Esophagus squamous epithelium (tissue), 5 donors: ENCODE results near the gene SLC7A7. TPM values are rescaled to one million over a fixed set of nuclear protein-coding genes. Genes with fewer than 3 reads are reported as not detected.

Experiments used
- DNase-seq: peaks from one replicate; lab custom pipeline; 2025; lab: John Stamatoyannopoulos, UW
- H3K27ac ChIP-seq, 4 donors: fragments of 200-600 bp; sonication (generic); one replicate each; pipeline ENCODE4 v1.5.1; 2016 to 2019; ENCODE audit warnings: mild to moderate bottlenecking in 1 of 4
- H3K27me3 ChIP-seq, 4 donors: fragments of 200-600 bp; sonication (generic); 1 replicate in 3 of 4; 2 replicates in 1 of 4; pipeline versions ENCODE4 v1.5.1 to v1.6.0; 2017 to 2021; ENCODE audit warnings: antibody characterized with exemption in 1 of 4
- H3K36me3 ChIP-seq, 3 donors: fragments of 200-600 bp; sonication (generic); one replicate each; pipeline ENCODE4 v1.5.1; 2016 to 2019
- H3K4me1 ChIP-seq, 3 donors: fragments of 200-600 bp; sonication (generic); one replicate each; pipeline ENCODE4 v1.5.1; 2017 to 2019
- H3K4me3 ChIP-seq, 4 donors: fragments of 200-600 bp; sonication (generic); 1 replicate in 3 of 4; 2 replicates in 1 of 4; pipeline ENCODE4 v1.5.1; 2016 to 2019; ENCODE audit warnings: mild to moderate bottlenecking in 2 of 4, moderate library complexity in 1 of 4
- H3K9me3 ChIP-seq, 3 donors: fragments of 200-600 bp; sonication (generic); one replicate each; pipeline ENCODE4 v1.5.1; 2016 to 2019
- CTCF ChIP-seq, 6 experiments: fragments of 450-650 bp in 4 of 6; fragments of 200-600 bp in 2 of 6; sonication (generic) in 2 of 6; IDR thresholded peaks; one replicate each; pipeline ENCODE4 v1.5.1; 2016 to 2019; ENCODE audit warnings: antibody characterized with exemption in 6 of 6, mild to moderate bottlenecking in 4 of 6, moderate library complexity in 4 of 6
- POLR2A ChIP-seq, 4 donors: fragments of 450-650 bp; IDR thresholded peaks; one replicate each; pipeline ENCODE4 v1.6.1; 2017; ENCODE audit warnings: antibody characterized with exemption in 4 of 4, mild to moderate bottlenecking in 4 of 4, moderate library complexity in 3 of 4
- WGBS, 2 donors: methylation state at CpG; one replicate each; pipeline ENCODE4 v1.1.5; 2018; 5-methylcytosine and 5-hydroxymethylcytosine counted together
- intact Hi-C: fragments of 100-400 bp; cut with DNase I; formaldehyde crosslinking; loops from one replicate; pipeline ENCODE4 v1.15.0; 2022
- total RNA-seq, 4 donors: library from RNA; depleted of rRNA; stranded (reverse); fragments of >200 nt; gene quantifications; one replicate each; pipeline ENCODE4 v1.1.0, GENCODE V29; 2016
- donor health status: DM: yes; HTN: yes; CAD: no.

Gene SLC7A7
- total RNA-seq, 4 donors from 2014 or later: 2.5 to 12.6 (median 7.8) TPM; not detected in 1

- H3K27me3 ChIP-seq: no peaks in the 10 kb centered on the region
- TF ChIP-seq POLR2A (IDR thresholded peaks at IDR 0.05): no peak
- no peak for TF ChIP-seq CTCF (IDR thresholded peaks at IDR 0.05)
- peak overlapping the region; percentile 52 to 92 (median 88) for H3K27ac ChIP-seq
- 67 to 72% methylated on average over 9 to 10 of the region's 11 CpGs for WGBS, 2 donors
- no peak for DNase-seq
- intact Hi-C loops: loop anchor here (10.0 kb wide), 1 partner anchor 272 kb away; no protein-coding TSS in a partner anchor
- H3K4me1 ChIP-seq: peaks cover 55 to 96% (median 66%) of the 10 kb centered on the region in 3 donors
- peaks cover 36 to 55% (median 50%) of the 10 kb centered on the region in 3 donors for H3K36me3 ChIP-seq
- no peaks in the 10 kb centered on the region for H3K9me3 ChIP-seq
- H3K4me3 ChIP-seq: no peak overlapping the region
Measured at GRCh38 chr14:22846811-22847307, 31.6 kb upstream of the SLC7A7 start.

- intact Hi-C loops: loop anchor here (10.0 kb wide), 1 partner anchor 271 kb away; no protein-coding TSS in a partner anchor
- DNase-seq: no peak
- H3K27me3 ChIP-seq: no peaks in the 10 kb centered on the region
- peaks cover 54 to 96% (median 58%) of the 10 kb centered on the region in 3 donors for H3K4me1 ChIP-seq
- H3K4me3 ChIP-seq: no peak overlapping the region
- no peak for TF ChIP-seq POLR2A (IDR thresholded peaks at IDR 0.05)
- no peak for TF ChIP-seq CTCF (IDR thresholded peaks at IDR 0.05)
- WGBS, 2 donors: 81 to 84% methylated on average over 14 to 23 of the region's 26 CpGs
- H3K27ac ChIP-seq: peak overlapping the region; percentile 16 to 92 (median 88)
- H3K36me3 ChIP-seq: peaks cover 38 to 63% (median 59%) of the 10 kb centered on the region in 3 donors
- no peaks in the 10 kb centered on the region for H3K9me3 ChIP-seq
Measured at GRCh38 chr14:22845821-22846625, 30.8 kb upstream of the SLC7A7 start.

- DNase-seq: no peak
- H3K9me3 ChIP-seq: no peaks in the 10 kb centered on the region
- no peak for TF ChIP-seq POLR2A (IDR thresholded peaks at IDR 0.05)
- TF ChIP-seq CTCF (IDR thresholded peaks at IDR 0.05): no peak
- H3K4me3 ChIP-seq: no peak overlapping the region
- H3K27me3 ChIP-seq: no peaks in the 10 kb centered on the region
- WGBS, 2 donors: 84 to 88% methylated on average over 5 to 6 of the region's 9 CpGs
- H3K36me3 ChIP-seq: peaks cover 38 to 73% (median 59%) of the 10 kb centered on the region in 3 donors
- intact Hi-C loops: loop anchor here (10.0 kb wide), 1 partner anchor 270 kb away; no protein-coding TSS in a partner anchor
- peak overlapping the region in 2 of 4 donors; percentile 88 to 92 for H3K27ac ChIP-seq
- peaks cover 51 to 96% (median 52%) of the 10 kb centered on the region in 3 donors for H3K4me1 ChIP-seq
Measured at GRCh38 chr14:22845103-22845394, 29.8 kb upstream of the SLC7A7 start.

GRCh38 chr14:22844221-22845102, 29.2 kb upstream of the SLC7A7 start:
- Histone ChIP-seq H3K27me3 (no peaks in the 10 kb centered on the region), H3K36me3 (peaks cover 38 to 73% (median 59%) of the 10 kb centered on the region in 3 donors), H3K4me1 (peaks cover 51 to 96% (median 52%) of the 10 kb centered on the region in 3 donors), H3K4me3 (no peak overlapping the region), H3K27ac (peak overlapping the region in 2 of 4 donors; percentile 88 to 92), H3K9me3 (no peaks in the 10 kb centered on the region)
- TF ChIP-seq CTCF (IDR thresholded peaks at IDR 0.05): no peak
- TF ChIP-seq POLR2A (IDR thresholded peaks at IDR 0.05): no peak
- intact Hi-C loops: loop anchor here (10.0 kb wide), 1 partner anchor 270 kb away; no protein-coding TSS in a partner anchor
- 89 to 94% methylated on average over 13 to 14 of the region's 22 CpGs for WGBS, 2 donors
- DNase-seq: no peak
